Astrocyte (in vitro differentiated cells and primary cell): Measurements from ENCODE around the gene IFIT1B. TPM values are rescaled to one million over a fixed set of nuclear protein-coding genes. Genes with fewer than 3 reads are reported as not detected.

ENCODE experiments used
- DNase-seq: peaks from one replicate; pipeline ENCODE4 v3.0.0-alpha.2; 2010; ENCODE audit warnings: low read depth
- FAIRE-seq: peaks from 2 replicates; lab custom pipeline; 2011; peaks lifted over from hg19 to GRCh38; lab: Jason Lieb, UNC
- H2AFZ ChIP-seq: 2 replicates; pipeline ENCODE4 v1.6.0; 2012; ENCODE audit warnings: low read depth, low read length, inconsistent platforms
- H3K27ac ChIP-seq: 2 replicates; pipeline ENCODE4 v1.5.1; 2011; ENCODE audit warnings: low read depth, low read length, inconsistent platforms
- H3K27me3 ChIP-seq: 2 replicates; pipeline ENCODE4 v1.6.0; 2011; ENCODE audit warnings: low read length, inconsistent platforms; ENCODE audit not compliant: insufficient read depth
- H3K36me3 ChIP-seq: 2 replicates; pipeline ENCODE4 v1.5.1; 2011; ENCODE audit warnings: low read length, inconsistent platforms; ENCODE audit not compliant: insufficient read depth
- H3K4me1 ChIP-seq: 2 replicates; pipeline ENCODE4 v1.5.1; 2011; ENCODE audit warnings: low read length, inconsistent platforms; ENCODE audit not compliant: insufficient read depth
- H3K4me2 ChIP-seq: 2 replicates; pipeline ENCODE4 v1.6.0; 2012; ENCODE audit warnings: low read length, inconsistent platforms
- H3K4me3 ChIP-seq: 2 replicates; pipeline ENCODE4 v1.5.1; 2011; ENCODE audit warnings: low read depth, mild to moderate bottlenecking, low read length, inconsistent platforms; ENCODE audit not compliant: insufficient read depth
- H3K79me2 ChIP-seq: 2 replicates; pipeline ENCODE4 v1.6.0; 2012; ENCODE audit warnings: mild to moderate bottlenecking, low read length, inconsistent platforms; ENCODE audit not compliant: insufficient read depth
- H3K9ac ChIP-seq: 2 replicates; pipeline ENCODE4 v1.6.0; 2012; ENCODE audit warnings: mild to moderate bottlenecking, low read length, inconsistent platforms
- H3K9me3 ChIP-seq: 2 replicates; pipeline ENCODE4 v1.5.1; 2012; ENCODE audit warnings: low read depth, mild to moderate bottlenecking, low read length, inconsistent platforms; ENCODE audit not compliant: insufficient read depth
- H4K20me1 ChIP-seq: 2 replicates; pipeline ENCODE4 v1.6.0; 2012; ENCODE audit warnings: low read length, inconsistent platforms; ENCODE audit not compliant: insufficient read depth
- H3K27ac Mint-ChIP-seq: one replicate; pipeline ENCODE4 v1.8.0; 2021; ENCODE audit warnings: mild to moderate bottlenecking, mixed read lengths; ENCODE audit not compliant: unreplicated experiment
- H3K27me3 Mint-ChIP-seq: one replicate; pipeline ENCODE4 v1.8.0; 2021; ENCODE audit warnings: low read depth, mixed read lengths; ENCODE audit not compliant: unreplicated experiment
- H3K36me3 Mint-ChIP-seq: one replicate; pipeline ENCODE4 v1.8.0; 2021; ENCODE audit warnings: low read depth, mixed read lengths; ENCODE audit not compliant: unreplicated experiment
- H3K4me1 Mint-ChIP-seq: one replicate; pipeline ENCODE4 v1.8.0; 2021; ENCODE audit warnings: low read depth, mixed read lengths; ENCODE audit not compliant: unreplicated experiment
- H3K4me3 Mint-ChIP-seq: one replicate; pipeline ENCODE4 v1.8.0; 2021; ENCODE audit warnings: mild to moderate bottlenecking, moderate library complexity, mixed read lengths; ENCODE audit not compliant: unreplicated experiment
- H3K9me3 Mint-ChIP-seq: one replicate; pipeline ENCODE4 v1.8.0; 2021; ENCODE audit warnings: mild to moderate bottlenecking, mixed read lengths; ENCODE audit not compliant: unreplicated experiment
- EZH2 ChIP-seq: IDR thresholded peaks from 2 replicates; pipeline ENCODE4 v1.6.1; 2012; ENCODE audit warnings: mild to moderate bottlenecking, low read length, inconsistent platforms; ENCODE audit not compliant: insufficient read depth
- total RNA-seq: library from RNA; stranded (reverse); gene quantifications from 2 replicates; pipeline ENCODE4 v1.2.1, GENCODE V29; 2021
- TF ChIP-seq, protein P1 (sequence below): IDR thresholded peaks from 2 replicates; pipeline ENCODE4 v1.5.1; 2011; ENCODE audit warnings: low read depth, mild to moderate bottlenecking, inconsistent platforms, low read length, moderate library complexity; ENCODE audit not compliant: insufficient read depth

IFIT1B gene
- total RNA-seq, 1 donor from 2014 or later, result not detected

DNA sequence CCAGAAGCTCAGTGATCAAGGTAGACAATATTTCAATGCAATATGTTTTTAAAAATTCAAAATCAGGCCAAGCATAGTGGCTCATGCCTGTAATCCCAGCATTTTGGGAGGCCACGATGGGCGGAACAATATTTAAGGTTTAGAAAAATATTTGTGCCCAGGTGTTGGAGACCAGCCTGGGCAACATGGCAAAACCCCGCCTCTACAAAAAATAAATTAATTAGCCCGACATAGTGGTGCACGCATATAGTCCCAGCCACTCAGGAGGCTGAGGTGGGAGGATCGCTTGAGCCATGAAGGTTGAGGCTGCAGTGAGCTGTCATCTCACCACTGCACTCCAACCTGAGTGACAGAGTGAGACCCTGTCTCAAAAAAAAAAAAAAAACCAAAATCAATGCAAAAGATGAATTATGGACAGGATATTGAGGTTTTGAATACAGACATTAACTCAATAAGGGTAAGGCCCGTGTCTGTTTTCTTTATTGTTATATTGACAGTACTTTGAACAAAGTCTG lies 35.6 kb downstream of the IFIT1B start:
- peaks cover 5% of the 10 kb centered on the region for H3K4me1 Mint-ChIP-seq
- Histone ChIP-seq H2AFZ (no peak overlapping the region), H3K4me2 (peak overlapping the region; percentile 85), H3K9me3 (no peaks in the 10 kb centered on the region), H3K27me3 (no peaks in the 10 kb centered on the region), H3K4me1 (peaks cover 10% of the 10 kb centered on the region), H3K36me3 (no peaks in the 10 kb centered on the region), H3K27ac (no peak overlapping the region), H3K79me2 (peaks cover 13% of the 10 kb centered on the region), H4K20me1 (no peaks in the 10 kb centered on the region), H3K4me3 (no peak overlapping the region), H3K9ac (peak overlapping the region; percentile 95)
- peaks cover 14% of the 10 kb centered on the region for H3K9me3 Mint-ChIP-seq
- H3K27me3 Mint-ChIP-seq, result no peaks in the 10 kb centered on the region
- H3K27ac Mint-ChIP-seq, result peak overlapping the region; percentile 96
- DNase-seq (no peak), FAIRE-seq (no peak)
- no peak for TF ChIP-seq EZH2
- TF ChIP-seq, protein P1, sequence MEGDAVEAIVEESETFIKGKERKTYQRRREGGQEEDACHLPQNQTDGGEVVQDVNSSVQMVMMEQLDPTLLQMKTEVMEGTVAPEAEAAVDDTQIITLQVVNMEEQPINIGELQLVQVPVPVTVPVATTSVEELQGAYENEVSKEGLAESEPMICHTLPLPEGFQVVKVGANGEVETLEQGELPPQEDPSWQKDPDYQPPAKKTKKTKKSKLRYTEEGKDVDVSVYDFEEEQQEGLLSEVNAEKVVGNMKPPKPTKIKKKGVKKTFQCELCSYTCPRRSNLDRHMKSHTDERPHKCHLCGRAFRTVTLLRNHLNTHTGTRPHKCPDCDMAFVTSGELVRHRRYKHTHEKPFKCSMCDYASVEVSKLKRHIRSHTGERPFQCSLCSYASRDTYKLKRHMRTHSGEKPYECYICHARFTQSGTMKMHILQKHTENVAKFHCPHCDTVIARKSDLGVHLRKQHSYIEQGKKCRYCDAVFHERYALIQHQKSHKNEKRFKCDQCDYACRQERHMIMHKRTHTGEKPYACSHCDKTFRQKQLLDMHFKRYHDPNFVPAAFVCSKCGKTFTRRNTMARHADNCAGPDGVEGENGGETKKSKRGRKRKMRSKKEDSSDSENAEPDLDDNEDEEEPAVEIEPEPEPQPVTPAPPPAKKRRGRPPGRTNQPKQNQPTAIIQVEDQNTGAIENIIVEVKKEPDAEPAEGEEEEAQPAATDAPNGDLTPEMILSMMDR, result no peak
- peak overlapping the region; percentile 91 for H3K4me3 Mint-ChIP-seq
- H3K36me3 Mint-ChIP-seq, result peaks cover 37% of the 10 kb centered on the region

DNA sequence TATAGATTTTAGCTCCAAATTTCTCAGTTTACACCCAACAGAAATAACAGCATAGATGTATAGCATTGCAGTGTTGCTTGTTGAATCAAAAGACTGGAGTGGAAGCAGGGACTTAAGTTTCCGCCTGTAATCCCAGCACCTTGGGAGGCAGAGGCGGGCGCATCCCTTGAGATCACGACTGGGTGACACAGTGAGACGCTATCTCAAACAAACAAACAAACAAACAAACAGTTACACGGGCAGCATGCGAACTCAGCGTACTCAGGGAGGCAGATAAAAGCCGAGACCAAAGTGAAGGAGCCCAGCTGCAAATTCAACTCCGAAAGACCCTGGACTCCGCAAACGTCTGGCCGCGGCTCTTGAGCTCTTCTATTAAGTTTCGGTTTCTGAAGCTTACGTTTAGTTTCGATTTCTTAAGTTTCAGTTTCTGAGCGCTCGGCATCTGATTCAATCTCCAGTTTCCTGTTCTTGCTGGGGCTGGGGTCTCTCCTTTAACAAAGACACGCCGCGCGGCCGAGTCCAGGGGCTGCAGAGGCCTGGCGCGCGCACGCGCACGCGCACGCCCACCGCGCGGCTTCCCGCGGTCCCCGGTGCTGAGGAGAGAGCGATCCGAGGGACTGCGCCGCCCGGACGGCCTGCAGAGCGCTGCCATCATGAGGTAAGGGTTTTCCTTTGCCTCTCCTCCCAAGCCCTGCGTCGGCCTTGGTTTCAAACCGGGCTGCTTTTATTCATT lies 36.5 kb downstream of the IFIT1B start, which contains the start of gene IFIT5:
TSS of gene IFIT5 (plus strand) at position 423 of the 733 bp plus-strand sequence. CDS start at position 654, 231 bp downstream.
- H3K36me3 Mint-ChIP-seq, result peaks cover 32% of the 10 kb centered on the region

More for the DNA sequence above, 36.5 kb downstream of the IFIT1B start, which contains the start of gene IFIT5:
- Histone ChIP-seq H2AFZ (peak within 1 kb of the TSS; percentile 88), H3K4me2 (peak within 1 kb of the TSS; percentile 85), H3K36me3 (no peaks in the 10 kb centered on the region), H3K4me1 (peaks cover 10% of the 10 kb centered on the region), H3K9ac (peak within 1 kb of the TSS; percentile 95), H3K79me2 (peaks cover 13% of the 10 kb centered on the region), H3K27me3 (no peaks in the 10 kb centered on the region), H3K27ac (peak within 1 kb of the TSS; percentile 85), H3K9me3 (no peaks in the 10 kb centered on the region), H4K20me1 (no peaks in the 10 kb centered on the region), H3K4me3 (peak within 1 kb of the TSS; percentile 98)
- FAIRE-seq, result no peak
- DNase-seq, result peak; percentile 61
- TF ChIP-seq, protein P1, result no peak
- no peak for TF ChIP-seq EZH2
- H3K27ac Mint-ChIP-seq, result peak within 1 kb of the TSS; percentile 98
- H3K27me3 Mint-ChIP-seq, result no peaks in the 10 kb centered on the region
- peaks cover 5% of the 10 kb centered on the region for H3K4me1 Mint-ChIP-seq
- peak within 1 kb of the TSS; percentile 97 for H3K4me3 Mint-ChIP-seq
- H3K9me3 Mint-ChIP-seq, result peaks cover 12% of the 10 kb centered on the region
